22Rv1 (cell line): Measurements from ENCODE around the gene CMYA5.

ENCODE experiments used
- H3K27ac ChIP-seq: fragments of 450-650 bp; 2 replicates; pipeline ENCODE4 v1.5.1; 2017
- CTCF ChIP-seq: fragments of 450-650 bp; IDR thresholded peaks from 2 replicates; pipeline ENCODE4 v1.5.1; 2017; ENCODE audit warnings: mild to moderate bottlenecking
- ZFX ChIP-seq: fragments of 450-650 bp; IDR thresholded peaks from 2 replicates; pipeline ENCODE4 v1.6.1; 2017; ENCODE audit warnings: antibody characterized with exemption, borderline replicate concordance

The CMYA5 gene

GRCh38 chr5:79742549-79743136 is 53.0 kb downstream of the CMYA5 start:
- no peak overlapping the region for H3K27ac ChIP-seq

GRCh38 chr5:79743846-79744605 is 54.4 kb downstream of the CMYA5 start:
- H3K27ac ChIP-seq, result no peak overlapping the region
- TF ChIP-seq ZFX (no peak), CTCF (no peak)

More at GRCh38 chr5:79742549-79743136, 53.0 kb downstream of the CMYA5 start:
- TF ChIP-seq CTCF (no peak), ZFX (no peak)

GRCh38 chr5:79745255-79745654 is 55.6 kb downstream of the CMYA5 start:
- H3K27ac ChIP-seq, result no peak overlapping the region
- TF ChIP-seq ZFX (no peak), CTCF (no peak)

DNA sequence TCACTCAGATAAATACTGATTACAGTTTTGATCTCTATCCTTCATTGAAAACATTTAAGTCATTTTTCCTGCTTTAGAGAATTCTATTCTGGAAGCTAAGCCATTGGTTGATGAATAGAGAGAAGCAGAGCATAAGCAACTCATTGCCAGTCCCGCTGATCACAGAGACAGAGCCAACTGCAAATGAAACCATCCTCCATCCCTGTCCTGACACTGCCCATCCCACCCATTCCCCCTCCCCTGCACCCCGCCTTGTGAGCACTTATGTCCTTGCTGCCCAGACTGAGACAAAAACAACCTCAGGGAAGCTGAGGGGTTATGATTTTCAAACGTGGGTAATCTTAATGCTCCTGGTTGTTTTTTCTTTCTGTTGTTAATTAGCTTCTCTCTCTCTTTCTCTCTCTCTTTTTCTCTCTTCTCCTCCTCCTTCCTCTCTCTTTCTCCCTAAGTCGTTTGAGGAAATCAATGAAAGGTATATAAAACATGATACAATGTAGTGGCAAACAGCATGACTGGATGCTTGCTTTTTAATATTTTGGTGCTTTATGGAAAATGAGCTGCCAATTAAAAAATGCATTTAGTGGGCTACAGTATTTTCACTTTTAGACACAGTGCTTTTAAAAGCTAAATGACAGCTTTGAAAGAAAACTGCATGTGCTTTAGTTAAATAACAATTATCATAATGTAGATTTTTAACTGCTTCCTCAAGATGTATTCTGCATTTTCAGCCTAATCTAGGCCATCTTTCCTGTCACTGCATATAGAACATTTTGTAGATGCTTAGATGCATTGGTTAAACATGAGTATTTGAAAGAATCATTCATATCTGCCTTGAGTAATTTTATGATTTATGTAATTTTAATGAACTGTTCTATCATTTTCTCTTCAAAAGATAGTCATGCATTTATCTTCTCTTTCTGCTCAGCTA is 57.3 kb downstream of the CMYA5 start:
- TF ChIP-seq ZFX, result no peak
- TF ChIP-seq CTCF, result no peak
- H3K27ac ChIP-seq, result no peak overlapping the region

DNA sequence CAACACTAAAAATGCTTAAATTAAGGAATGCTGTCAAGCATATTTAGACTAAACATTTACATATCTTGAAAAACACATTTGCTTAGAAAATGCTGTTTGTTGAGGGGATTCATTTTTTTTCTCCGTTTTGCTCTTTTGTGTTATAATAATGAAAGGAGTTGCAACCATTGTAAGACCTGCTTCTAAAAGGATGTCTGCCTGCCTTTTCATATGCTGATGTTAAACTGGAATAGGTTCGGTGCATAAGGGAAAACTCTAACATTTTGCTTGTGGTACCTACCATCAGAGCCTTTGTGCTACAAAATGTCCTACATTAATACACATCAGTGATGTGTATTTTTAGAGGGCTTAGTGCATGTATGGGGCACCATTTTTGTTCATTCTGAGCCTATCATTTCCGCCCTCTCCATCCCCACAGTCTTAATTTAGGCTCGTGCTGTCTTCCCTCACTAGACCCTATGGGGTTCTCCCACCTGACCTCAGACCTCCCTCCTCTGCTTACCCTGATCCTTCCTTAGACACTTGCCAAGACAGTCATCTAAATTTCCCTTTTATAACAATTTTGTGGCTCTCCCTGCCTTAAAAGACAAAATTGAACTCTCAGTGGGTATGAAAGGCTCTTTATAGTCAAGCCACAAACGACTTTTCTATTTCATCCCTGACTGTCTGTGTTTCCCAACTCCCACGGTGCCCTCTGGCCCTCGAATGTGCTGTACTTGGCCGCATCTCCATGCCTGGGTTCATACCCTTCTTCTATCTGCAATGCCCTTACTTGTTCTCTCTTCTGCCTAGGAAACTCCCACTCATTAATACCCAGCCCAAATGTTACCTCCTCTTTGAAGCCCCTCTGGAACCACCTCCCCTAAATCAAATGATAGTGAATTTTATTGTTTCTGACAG is 61.2 kb downstream of the CMYA5 start:
- no peak for TF ChIP-seq ZFX
- TF ChIP-seq CTCF, result no peak
- H3K27ac ChIP-seq, result no peak overlapping the region

- H3K27ac ChIP-seq, result no peak overlapping the region
- TF ChIP-seq CTCF (no peak), ZFX (no peak)
Observed at GRCh38 chr5:79753092-79753491, 63.5 kb downstream of the CMYA5 start.
